Endothelial cell of umbilical vein (primary cell): Measurements from ENCODE around the gene BRF1. TPM values are rescaled to one million over a fixed set of nuclear protein-coding genes. Genes with fewer than 3 reads are reported as not detected.

Experiments
- BruUV-seq: library from RNA; stranded (reverse); fragments of 400-500 nt; replicated peaks from 2 replicates; lab custom pipeline; 2021; lab: Mats Ljungman, UMichigan
- CTCF ChIA-PET: fragments of 300-600, 350-600 bp; sonication (Branson Sonifier 250); formaldehyde crosslinking; loops from one replicate; lab custom pipeline; 2021; ENCODE audit warnings: antibody characterized with exemption, inconsistent platforms; lab: Charles Lee
- POLR2A ChIA-PET: fragments of 300-600, 350-600 bp; sonication (Branson Sonifier 250); formaldehyde crosslinking; loops from one replicate; lab custom pipeline; 2021; ENCODE audit warnings: antibody characterized with exemption, inconsistent platforms; lab: Charles Lee
- DNase-seq: peaks from one replicate; pipeline ENCODE4 v3.0.0-alpha.2; 2011; ENCODE audit warnings: low read depth, low spot score
- FAIRE-seq: peaks from 2 replicates; lab custom pipeline; 2011; peaks lifted over from hg19 to GRCh38; lab: Jason Lieb, UNC
- H2AFZ ChIP-seq: 2 replicates; pipeline ENCODE4 v1.6.0; 2012; ENCODE audit warnings: low read depth, low read length, control low read depth, inconsistent platforms
- H3K27ac ChIP-seq: 2 replicates; pipeline ENCODE4 v1.5.1; 2011; ENCODE audit warnings: low read depth, mild to moderate bottlenecking, control low read depth, low read length, moderate library complexity; ENCODE audit not compliant: insufficient read depth
- H3K27me3 ChIP-seq, 2 experiments: 2 replicates each; pipeline versions ENCODE4 v1.6.0 to v1.6.1; 2011; ENCODE audit warnings: low read length in 2 of 2, mixed read lengths in 1 of 2; ENCODE audit not compliant: control insufficient read depth in 2 of 2, insufficient read depth in 2 of 2
- H3K36me3 ChIP-seq, 2 experiments: 2 replicates in 1 of 2; 3 replicates in 1 of 2; pipeline ENCODE4 v1.5.1; 2011; ENCODE audit warnings: low read length in 2 of 2, mild to moderate bottlenecking in 1 of 2, moderate library complexity in 1 of 2; ENCODE audit not compliant: control insufficient read depth in 2 of 2, insufficient read depth in 2 of 2; ENCODE audit errors: extremely low read depth in 1 of 2
- H3K4me1 ChIP-seq: 3 replicates; pipeline ENCODE4 v1.5.1; 2011; ENCODE audit warnings: mild to moderate bottlenecking, low read length; ENCODE audit not compliant: control insufficient read depth, insufficient read depth; ENCODE audit errors: extremely low read depth
- H3K4me2 ChIP-seq: 2 replicates; pipeline ENCODE4 v1.6.1; 2011; ENCODE audit warnings: low read length, control low read depth, mixed read lengths; ENCODE audit not compliant: insufficient read depth
- H3K4me3 ChIP-seq, 3 experiments: fragments of 200-600 bp in 1 of 3; sonication (generic), shearing (Covaris generic) in 1 of 3; replicated peaks in 1 of 3; 2 replicates each; pipeline ENCODE4 v1.5.1; 2011 to 2016; ENCODE audit warnings: control low read depth in 3 of 3, low read length in 3 of 3, mild to moderate bottlenecking in 2 of 3, inconsistent platforms in 1 of 3, low read depth in 1 of 3, moderate library complexity in 1 of 3; ENCODE audit not compliant: insufficient read depth in 1 of 3
- H3K79me2 ChIP-seq: 2 replicates; pipeline ENCODE4 v1.6.0; 2012; ENCODE audit warnings: low read length, inconsistent platforms; ENCODE audit not compliant: control insufficient read depth, insufficient read depth
- H3K9ac ChIP-seq: replicated peaks from 2 replicates; pipeline ENCODE3; 2011; ENCODE audit warnings: low read length, control low read depth; ENCODE audit not compliant: insufficient read depth; ENCODE audit errors: extremely low read depth
- H3K9me1 ChIP-seq: replicated peaks from 3 replicates; pipeline ENCODE4 v1.6.0; 2011; ENCODE audit warnings: mild to moderate bottlenecking, low read length; ENCODE audit not compliant: control insufficient read depth, insufficient read depth; ENCODE audit errors: extremely low read depth
- H3K9me3 ChIP-seq: replicated peaks from 2 replicates; pipeline ENCODE4 v1.5.1; 2012; ENCODE audit warnings: low read length, inconsistent platforms; ENCODE audit not compliant: control insufficient read depth, insufficient read depth
- H4K20me1 ChIP-seq: replicated peaks from 2 replicates; pipeline ENCODE3; 2011; ENCODE audit warnings: mild to moderate bottlenecking, low read length; ENCODE audit not compliant: control insufficient read depth, insufficient read depth; ENCODE audit errors: extremely low read depth
- CTCF ChIP-seq, 2 donors: IDR thresholded peaks; 1 replicate in 1 of 2; 2 replicates in 1 of 2; pipeline ENCODE4 v1.5.1; 2011; ENCODE audit warnings: low read length in 2 of 2, mild to moderate bottlenecking in 2 of 2, moderate library complexity in 2 of 2, control low read depth in 1 of 2, inconsistent platforms in 1 of 2, low read depth in 1 of 2; ENCODE audit not compliant: insufficient read depth in 1 of 2; ENCODE audit errors: extremely low read depth in 1 of 2
- EZH2 ChIP-seq: IDR thresholded peaks from 2 replicates; pipeline ENCODE4 v1.6.1; 2012; ENCODE audit warnings: borderline replicate concordance, low read depth, mild to moderate bottlenecking, moderate library complexity, low read length, inconsistent platforms; ENCODE audit not compliant: severe bottlenecking
- FOS ChIP-seq: IDR thresholded peaks from 2 replicates; pipeline ENCODE4 v1.6.1; 2011; ENCODE audit warnings: mild to moderate bottlenecking, low read length, moderate library complexity, borderline replicate concordance; ENCODE audit not compliant: insufficient read depth
- GATA2 ChIP-seq: IDR thresholded peaks from 2 replicates; pipeline ENCODE4 v1.7.0; 2011; ENCODE audit warnings: low read depth, mild to moderate bottlenecking, moderate library complexity, mixed read lengths, low read length; ENCODE audit not compliant: insufficient read length, insufficient read depth
- JUN ChIP-seq: IDR thresholded peaks from 2 replicates; pipeline ENCODE4 v1.6.1; 2011; ENCODE audit warnings: borderline replicate concordance, low read depth; ENCODE audit not compliant: insufficient read length, insufficient read depth
- MYC ChIP-seq: IDR thresholded peaks from one replicate; pipeline ENCODE4 v1.6.1; 2011; ENCODE audit warnings: mild to moderate bottlenecking, low read depth, low read length
- POLR2AphosphoS5 ChIP-seq: IDR thresholded peaks from 2 replicates; pipeline ENCODE4 v1.6.1; 2012; ENCODE audit warnings: low read depth, mild to moderate bottlenecking, control low read depth, low read length, moderate library complexity; ENCODE audit not compliant: insufficient read depth
- dilution Hi-C: fragments of 300-500 bp; cut with MboI; formaldehyde crosslinking; loops from one replicate; pipeline ENCODE4 v1.15.0; 2019; ENCODE audit warnings: low sequenced_read_pairs; ENCODE audit not compliant: extremely low pct_ligation_motif_present
- intact Hi-C: fragments of 100-400 bp; cut with micrococcal nuclease; formaldehyde crosslinking; loops from one replicate; pipeline ENCODE4 v1.10.0; 2022
- polyA plus RNA-seq, 4 experiments: library from polyadenylated mRNA; depleted of rRNA in 3 of 4; stranded (reverse) in 3 of 4; unstranded in 1 of 4; fragments of >200 nt; gene quantifications; 2 replicates each; pipeline versions ENCODE4 v1.2.1 to v1.2.3, GENCODE V29; 2011 to 2012; ENCODE audit warnings: missing spikeins in 1 of 4
- total RNA-seq: library from RNA; stranded (reverse); gene quantifications from 2 replicates; pipeline ENCODE4 v1.2.3, GENCODE V29; 2021

Gene BRF1
- total and polyA plus RNA-seq, 2 donors (not counting 3 experiments of a cell fraction or from before 2014, with no cell fraction given): 19.0 to 47.2 TPM

GRCh38 chr14:105168093-105168420, 132.7 kb downstream of the BRF1 start:
- no peak for DNase-seq
- dilution Hi-C loops: no loop called here

More at GRCh38 chr14:105168093-105168420, 132.7 kb downstream of the BRF1 start:
- peak overlapping the region in 2 of 3 experiments; percentile 60 to 71 for H3K4me3 ChIP-seq
- no peaks in the 10 kb centered on the region for H4K20me1 ChIP-seq
- intact Hi-C loops: loop anchor here (5.0 to 10.0 kb wide), 2 partner anchors 77 to 196 kb away; partner anchors contain the start of gene BTBD6
- BruUV-seq: no TSS peak
- H3K4me1 ChIP-seq: peaks cover 35% of the 10 kb centered on the region
- no peaks in the 10 kb centered on the region for H3K27me3 ChIP-seq
- no peak for TF ChIP-seq CTCF (IDR thresholded peaks at IDR 0.05; ENCODE audit: extremely low read depth in 1 of 2, insufficient read depth in 1 of 2, low read depth in 1 of 2, low read length in 2 of 2)
- no peak for TF ChIP-seq MYC
- no peak for TF ChIP-seq EZH2
- no peak for TF ChIP-seq JUN
- no peak for TF ChIP-seq GATA2
- no peak for TF ChIP-seq FOS
- no peak for TF ChIP-seq POLR2AphosphoS5
- H3K4me2 ChIP-seq: peak overlapping the region; percentile 31
- FAIRE-seq: no peak
- no peaks in the 10 kb centered on the region for H3K9me3 ChIP-seq
- H3K9ac ChIP-seq: peak overlapping the region; percentile 41
- no peak overlapping the region for H3K27ac ChIP-seq
- H3K79me2 ChIP-seq: peaks cover 47% of the 10 kb centered on the region
- H3K9me1 ChIP-seq: no peaks in the 10 kb centered on the region
- peaks cover 0 to 3% of the 10 kb centered on the region in 2 experiments for H3K36me3 ChIP-seq
- ChIA-PET CTCF (interaction anchor here (0.7 to 6.4 kb wide), 14 partner anchors 8 to 183 kb away, joined by 3 to 94 read pairs (median 6); partner anchors contain the start of genes BTBD6, NUDT14 and PACS2), POLR2A (interaction anchor here (0.9 kb wide), 1 partner anchor 31 kb away, joined by 3 read pairs; no protein-coding TSS in a partner anchor)
- H2AFZ ChIP-seq: no peak overlapping the region
